Endothelial cell of umbilical vein (primary cell): Measurements from ENCODE around the gene RSKR. TPM values are rescaled to one million over a fixed set of nuclear protein-coding genes. Genes with fewer than 3 reads are reported as not detected.

Experiments
- BruUV-seq: library from RNA; stranded (reverse); fragments of 400-500 nt; replicated peaks from 2 replicates; lab custom pipeline; 2021; lab: Mats Ljungman, UMichigan
- CTCF ChIA-PET: fragments of 300-600, 350-600 bp; sonication (Branson Sonifier 250); formaldehyde crosslinking; loops from one replicate; lab custom pipeline; 2021; ENCODE audit warnings: antibody characterized with exemption, inconsistent platforms; lab: Charles Lee
- POLR2A ChIA-PET: fragments of 300-600, 350-600 bp; sonication (Branson Sonifier 250); formaldehyde crosslinking; loops from one replicate; lab custom pipeline; 2021; ENCODE audit warnings: antibody characterized with exemption, inconsistent platforms; lab: Charles Lee
- DNase-seq: peaks from one replicate; pipeline ENCODE4 v3.0.0-alpha.2; 2011; ENCODE audit warnings: low read depth, low spot score
- FAIRE-seq: peaks from 2 replicates; lab custom pipeline; 2011; peaks lifted over from hg19 to GRCh38; lab: Jason Lieb, UNC
- H2AFZ ChIP-seq: 2 replicates; pipeline ENCODE4 v1.6.0; 2012; ENCODE audit warnings: low read depth, low read length, control low read depth, inconsistent platforms
- H3K27ac ChIP-seq: 2 replicates; pipeline ENCODE4 v1.5.1; 2011; ENCODE audit warnings: low read depth, mild to moderate bottlenecking, control low read depth, low read length, moderate library complexity; ENCODE audit not compliant: insufficient read depth
- H3K27me3 ChIP-seq, 2 experiments: 2 replicates each; pipeline versions ENCODE4 v1.6.0 to v1.6.1; 2011; ENCODE audit warnings: low read length in 2 of 2, mixed read lengths in 1 of 2; ENCODE audit not compliant: control insufficient read depth in 2 of 2, insufficient read depth in 2 of 2
- H3K36me3 ChIP-seq, 2 experiments: 2 replicates in 1 of 2; 3 replicates in 1 of 2; pipeline ENCODE4 v1.5.1; 2011; ENCODE audit warnings: low read length in 2 of 2, mild to moderate bottlenecking in 1 of 2, moderate library complexity in 1 of 2; ENCODE audit not compliant: control insufficient read depth in 2 of 2, insufficient read depth in 2 of 2; ENCODE audit errors: extremely low read depth in 1 of 2
- H3K4me1 ChIP-seq: 3 replicates; pipeline ENCODE4 v1.5.1; 2011; ENCODE audit warnings: mild to moderate bottlenecking, low read length; ENCODE audit not compliant: control insufficient read depth, insufficient read depth; ENCODE audit errors: extremely low read depth
- H3K4me2 ChIP-seq: 2 replicates; pipeline ENCODE4 v1.6.1; 2011; ENCODE audit warnings: low read length, control low read depth, mixed read lengths; ENCODE audit not compliant: insufficient read depth
- H3K4me3 ChIP-seq, 3 experiments: fragments of 200-600 bp in 1 of 3; sonication (generic), shearing (Covaris generic) in 1 of 3; replicated peaks in 1 of 3; 2 replicates each; pipeline ENCODE4 v1.5.1; 2011 to 2016; ENCODE audit warnings: control low read depth in 3 of 3, low read length in 3 of 3, mild to moderate bottlenecking in 2 of 3, inconsistent platforms in 1 of 3, low read depth in 1 of 3, moderate library complexity in 1 of 3; ENCODE audit not compliant: insufficient read depth in 1 of 3
- H3K79me2 ChIP-seq: 2 replicates; pipeline ENCODE4 v1.6.0; 2012; ENCODE audit warnings: low read length, inconsistent platforms; ENCODE audit not compliant: control insufficient read depth, insufficient read depth
- H3K9ac ChIP-seq: replicated peaks from 2 replicates; pipeline ENCODE3; 2011; ENCODE audit warnings: low read length, control low read depth; ENCODE audit not compliant: insufficient read depth; ENCODE audit errors: extremely low read depth
- H3K9me1 ChIP-seq: replicated peaks from 3 replicates; pipeline ENCODE4 v1.6.0; 2011; ENCODE audit warnings: mild to moderate bottlenecking, low read length; ENCODE audit not compliant: control insufficient read depth, insufficient read depth; ENCODE audit errors: extremely low read depth
- H3K9me3 ChIP-seq: replicated peaks from 2 replicates; pipeline ENCODE4 v1.5.1; 2012; ENCODE audit warnings: low read length, inconsistent platforms; ENCODE audit not compliant: control insufficient read depth, insufficient read depth
- H4K20me1 ChIP-seq: replicated peaks from 2 replicates; pipeline ENCODE3; 2011; ENCODE audit warnings: mild to moderate bottlenecking, low read length; ENCODE audit not compliant: control insufficient read depth, insufficient read depth; ENCODE audit errors: extremely low read depth
- EZH2 ChIP-seq: IDR thresholded peaks from 2 replicates; pipeline ENCODE4 v1.6.1; 2012; ENCODE audit warnings: borderline replicate concordance, low read depth, mild to moderate bottlenecking, moderate library complexity, low read length, inconsistent platforms; ENCODE audit not compliant: severe bottlenecking
- FOS ChIP-seq: IDR thresholded peaks from 2 replicates; pipeline ENCODE4 v1.6.1; 2011; ENCODE audit warnings: mild to moderate bottlenecking, low read length, moderate library complexity, borderline replicate concordance; ENCODE audit not compliant: insufficient read depth
- JUN ChIP-seq: IDR thresholded peaks from 2 replicates; pipeline ENCODE4 v1.6.1; 2011; ENCODE audit warnings: borderline replicate concordance, low read depth; ENCODE audit not compliant: insufficient read length, insufficient read depth
- POLR2A ChIP-seq: IDR thresholded peaks from 2 replicates; pipeline ENCODE4 v1.6.1; 2012; ENCODE audit warnings: low read depth, mild to moderate bottlenecking, control low read depth, low read length
- dilution Hi-C: fragments of 300-500 bp; cut with MboI; formaldehyde crosslinking; loops from one replicate; pipeline ENCODE4 v1.15.0; 2019; ENCODE audit warnings: low sequenced_read_pairs; ENCODE audit not compliant: extremely low pct_ligation_motif_present
- intact Hi-C: fragments of 100-400 bp; cut with micrococcal nuclease; formaldehyde crosslinking; loops from one replicate; pipeline ENCODE4 v1.10.0; 2022
- polyA plus RNA-seq, 4 experiments: library from polyadenylated mRNA; depleted of rRNA in 3 of 4; stranded (reverse) in 3 of 4; unstranded in 1 of 4; fragments of >200 nt; gene quantifications; 2 replicates each; pipeline versions ENCODE4 v1.2.1 to v1.2.3, GENCODE V29; 2011 to 2012; ENCODE audit warnings: missing spikeins in 1 of 4
- total RNA-seq: library from RNA; stranded (reverse); gene quantifications from 2 replicates; pipeline ENCODE4 v1.2.3, GENCODE V29; 2021
- TF ChIP-seq, protein P1 (sequence below): IDR thresholded peaks from 2 replicates; pipeline ENCODE4 v1.6.1; 2011; ENCODE audit not compliant: insufficient read depth, insufficient read length
- TF ChIP-seq, protein P2 (sequence below), 2 donors: IDR thresholded peaks; 1 replicate in 1 of 2; 2 replicates in 1 of 2; pipeline ENCODE4 v1.5.1; 2011; ENCODE audit warnings: low read length in 2 of 2, mild to moderate bottlenecking in 2 of 2, moderate library complexity in 2 of 2, control low read depth in 1 of 2, inconsistent platforms in 1 of 2, low read depth in 1 of 2; ENCODE audit not compliant: insufficient read depth in 1 of 2; ENCODE audit errors: extremely low read depth in 1 of 2

The RSKR gene
- total and polyA plus RNA-seq, 2 donors (not counting 3 experiments of a cell fraction or from before 2014, with no cell fraction given), result 10.0 to 19.9 TPM

DNA sequence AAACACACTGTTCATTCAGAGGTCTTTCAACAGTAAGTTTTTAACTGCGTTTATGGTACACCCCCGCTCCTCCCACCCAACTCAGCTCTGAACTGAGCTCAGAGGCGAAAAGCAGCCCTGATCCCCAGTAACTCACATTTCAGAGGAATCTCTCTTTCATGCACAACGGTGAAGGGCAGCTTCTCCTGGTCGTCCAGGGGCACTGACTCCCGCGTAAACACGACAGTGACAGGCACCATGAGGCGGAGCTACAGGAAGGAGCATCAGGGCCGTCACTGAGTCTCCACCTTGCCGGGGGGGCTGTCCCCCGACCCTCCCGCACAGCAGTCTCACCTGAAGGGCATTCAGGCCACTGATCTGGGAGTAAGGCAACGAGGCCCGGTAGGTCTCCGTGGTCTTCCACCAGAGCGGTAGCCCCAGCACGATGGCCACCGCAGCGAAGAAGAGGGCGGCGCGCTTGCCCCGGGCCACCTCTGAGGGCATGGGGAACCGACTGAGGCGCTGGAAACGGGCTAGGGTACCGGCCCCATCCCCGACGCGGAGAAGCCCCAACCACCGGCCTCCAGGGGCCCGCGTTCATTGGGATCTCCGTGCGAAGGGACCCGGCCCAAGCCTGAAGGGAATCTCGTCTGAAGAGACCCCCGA lies 43.1 kb downstream of the RSKR start:
- Histone ChIP-seq H3K4me3 (peak overlapping the region; percentile 52 to 73 (median 64)), H2AFZ (peak overlapping the region; percentile 66), H3K9ac (peak overlapping the region; percentile 62), H3K4me2 (peak overlapping the region; percentile 84), H4K20me1 (no peaks in the 10 kb centered on the region), H3K36me3 (no peaks in the 10 kb centered on the region), H3K9me1 (no peaks in the 10 kb centered on the region), H3K27ac (peak overlapping the region; percentile 15), H3K27me3 (no peaks in the 10 kb centered on the region), H3K79me2 (peaks cover 17% of the 10 kb centered on the region), H3K9me3 (no peaks in the 10 kb centered on the region), H3K4me1 (peaks cover 10% of the 10 kb centered on the region)
- TF ChIP-seq, protein P1, sequence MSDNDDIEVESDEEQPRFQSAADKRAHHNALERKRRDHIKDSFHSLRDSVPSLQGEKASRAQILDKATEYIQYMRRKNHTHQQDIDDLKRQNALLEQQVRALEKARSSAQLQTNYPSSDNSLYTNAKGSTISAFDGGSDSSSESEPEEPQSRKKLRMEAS, result no peak
- TF ChIP-seq POLR2A, result no peak
- no peak for TF ChIP-seq JUN
- no peak for TF ChIP-seq EZH2
- TF ChIP-seq FOS, result no peak
- TF ChIP-seq, protein P2, sequence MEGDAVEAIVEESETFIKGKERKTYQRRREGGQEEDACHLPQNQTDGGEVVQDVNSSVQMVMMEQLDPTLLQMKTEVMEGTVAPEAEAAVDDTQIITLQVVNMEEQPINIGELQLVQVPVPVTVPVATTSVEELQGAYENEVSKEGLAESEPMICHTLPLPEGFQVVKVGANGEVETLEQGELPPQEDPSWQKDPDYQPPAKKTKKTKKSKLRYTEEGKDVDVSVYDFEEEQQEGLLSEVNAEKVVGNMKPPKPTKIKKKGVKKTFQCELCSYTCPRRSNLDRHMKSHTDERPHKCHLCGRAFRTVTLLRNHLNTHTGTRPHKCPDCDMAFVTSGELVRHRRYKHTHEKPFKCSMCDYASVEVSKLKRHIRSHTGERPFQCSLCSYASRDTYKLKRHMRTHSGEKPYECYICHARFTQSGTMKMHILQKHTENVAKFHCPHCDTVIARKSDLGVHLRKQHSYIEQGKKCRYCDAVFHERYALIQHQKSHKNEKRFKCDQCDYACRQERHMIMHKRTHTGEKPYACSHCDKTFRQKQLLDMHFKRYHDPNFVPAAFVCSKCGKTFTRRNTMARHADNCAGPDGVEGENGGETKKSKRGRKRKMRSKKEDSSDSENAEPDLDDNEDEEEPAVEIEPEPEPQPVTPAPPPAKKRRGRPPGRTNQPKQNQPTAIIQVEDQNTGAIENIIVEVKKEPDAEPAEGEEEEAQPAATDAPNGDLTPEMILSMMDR (IDR thresholded peaks at IDR 0.05; ENCODE audit: extremely low read depth in 1 of 2, insufficient read depth in 1 of 2, low read depth in 1 of 2, low read length in 2 of 2), result no peak
- ChIA-PET CTCF (interaction anchor here (1.0 to 1.8 kb wide), 11 partner anchors 10 to 76 kb away, joined by 3 to 9 read pairs (median 3); no protein-coding TSS in a partner anchor), POLR2A (interaction anchor here (1.0 kb wide), 1 partner anchor 25 kb away, joined by 5 read pairs; no protein-coding TSS in a partner anchor)
- DNase-seq (peak; percentile 37), FAIRE-seq (no peak)
- no TSS peak for BruUV-seq
- dilution Hi-C loops (no loop called here), intact Hi-C loops (loop anchor here (2.0 kb wide), 1 partner anchor 18 kb away; the partner anchor contains the start of gene UNC119)
